GM12864 (cell line): Measurements from ENCODE around the gene SLAMF8.

Source experiments
- DNase-seq: peaks from one replicate; pipeline ENCODE4 v3.0.0-alpha.2; 2011; ENCODE audit warnings: low read depth
- H3K4me3 ChIP-seq: 2 replicates; pipeline ENCODE4 v1.5.1; 2011; ENCODE audit warnings: mild to moderate bottlenecking, low read depth, low read length, control low read depth
- TF ChIP-seq, protein P1 (sequence below): IDR thresholded peaks from 2 replicates; pipeline ENCODE4 v1.5.1; 2011; ENCODE audit warnings: low read depth, mild to moderate bottlenecking, moderate library complexity, low read length, control low read depth, inconsistent platforms; ENCODE audit errors: missing control alignments

SLAMF8 gene

DNA sequence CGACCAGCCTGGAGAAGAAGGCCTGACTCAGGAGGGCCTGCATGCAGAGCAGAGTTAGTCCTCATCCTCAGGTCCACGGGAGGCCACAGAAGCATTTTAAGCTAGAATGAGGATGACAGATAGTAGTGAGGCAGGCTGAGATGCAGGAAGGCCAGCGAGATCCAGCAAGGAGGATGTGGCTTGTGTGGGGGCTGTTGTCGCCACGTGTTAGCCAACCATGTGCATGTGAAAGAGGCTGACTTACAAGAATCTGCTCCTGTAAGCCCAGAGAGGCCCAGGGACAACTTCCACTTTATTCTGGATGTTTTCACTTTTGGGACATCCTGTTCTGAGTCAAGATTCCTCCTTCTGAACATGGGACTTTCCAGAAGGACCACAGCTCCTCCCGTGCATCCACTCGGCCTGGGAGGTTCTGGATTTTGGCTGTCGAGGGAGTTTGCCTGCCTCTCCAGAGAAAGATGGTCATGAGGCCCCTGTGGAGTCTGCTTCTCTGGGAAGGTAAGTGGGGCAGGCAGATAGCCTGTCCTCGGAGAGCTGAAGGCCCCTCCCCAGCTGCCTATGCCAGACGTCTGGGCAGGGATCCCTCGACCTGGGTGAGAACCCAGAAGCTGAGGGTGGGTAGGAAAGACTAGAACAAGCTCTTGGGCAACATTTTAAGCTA is at the start of gene SLAMF8:
TSS of gene SLAMF8 (plus strand) at position 433 of the 661 bp plus-strand sequence. CDS start at position 459, 26 bp downstream.
- TF ChIP-seq, protein P1, sequence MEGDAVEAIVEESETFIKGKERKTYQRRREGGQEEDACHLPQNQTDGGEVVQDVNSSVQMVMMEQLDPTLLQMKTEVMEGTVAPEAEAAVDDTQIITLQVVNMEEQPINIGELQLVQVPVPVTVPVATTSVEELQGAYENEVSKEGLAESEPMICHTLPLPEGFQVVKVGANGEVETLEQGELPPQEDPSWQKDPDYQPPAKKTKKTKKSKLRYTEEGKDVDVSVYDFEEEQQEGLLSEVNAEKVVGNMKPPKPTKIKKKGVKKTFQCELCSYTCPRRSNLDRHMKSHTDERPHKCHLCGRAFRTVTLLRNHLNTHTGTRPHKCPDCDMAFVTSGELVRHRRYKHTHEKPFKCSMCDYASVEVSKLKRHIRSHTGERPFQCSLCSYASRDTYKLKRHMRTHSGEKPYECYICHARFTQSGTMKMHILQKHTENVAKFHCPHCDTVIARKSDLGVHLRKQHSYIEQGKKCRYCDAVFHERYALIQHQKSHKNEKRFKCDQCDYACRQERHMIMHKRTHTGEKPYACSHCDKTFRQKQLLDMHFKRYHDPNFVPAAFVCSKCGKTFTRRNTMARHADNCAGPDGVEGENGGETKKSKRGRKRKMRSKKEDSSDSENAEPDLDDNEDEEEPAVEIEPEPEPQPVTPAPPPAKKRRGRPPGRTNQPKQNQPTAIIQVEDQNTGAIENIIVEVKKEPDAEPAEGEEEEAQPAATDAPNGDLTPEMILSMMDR: no peak
- DNase-seq: no peak
- H3K4me3 ChIP-seq: no peak within 1 kb of the TSS

DNA sequence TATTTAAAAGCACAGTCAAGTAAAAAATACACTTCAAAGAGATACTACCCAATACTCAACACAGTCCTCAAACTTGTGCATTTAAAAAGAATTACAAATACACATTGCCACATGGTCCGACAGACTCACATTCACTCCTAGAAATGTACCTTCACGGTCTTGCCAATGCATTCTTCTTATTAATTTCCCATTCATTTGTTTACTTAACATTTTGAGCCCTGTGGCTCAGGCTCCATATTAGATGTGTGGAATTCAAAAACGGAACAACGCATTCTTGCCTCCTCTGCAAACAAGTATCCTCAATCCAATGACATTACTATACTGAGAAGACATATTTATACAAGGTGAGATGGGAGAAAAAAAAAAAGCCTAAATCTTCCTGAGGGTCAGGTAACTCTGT is 48.4 kb upstream of the SLAMF8 start:
- DNase-seq: no peak
- TF ChIP-seq, protein P1: no peak
- no peak overlapping the region for H3K4me3 ChIP-seq

DNA sequence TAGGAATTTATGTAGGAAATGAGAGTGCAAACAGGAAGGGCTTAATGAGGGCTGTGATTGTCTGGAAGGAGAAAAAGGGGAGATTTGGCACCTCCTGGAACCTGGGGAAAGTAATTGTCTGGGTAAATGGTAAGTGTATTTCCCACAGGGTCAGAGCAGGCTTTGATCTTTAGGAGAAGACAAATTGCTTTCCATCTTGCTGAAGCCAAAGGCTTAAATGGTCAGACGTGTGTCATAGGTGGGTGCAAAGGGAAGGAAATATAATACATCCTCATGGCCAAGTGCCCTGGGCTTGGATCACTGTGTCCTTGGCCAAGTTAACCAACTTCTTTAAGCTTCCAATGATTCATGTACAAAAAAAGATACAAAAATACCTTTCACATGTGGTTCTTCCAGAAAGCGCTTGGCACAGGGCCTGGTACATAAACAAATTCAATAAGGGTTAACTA is 47.2 kb upstream of the SLAMF8 start:
- no peak overlapping the region for H3K4me3 ChIP-seq
- DNase-seq: no peak
- TF ChIP-seq, protein P1: no peak

DNA sequence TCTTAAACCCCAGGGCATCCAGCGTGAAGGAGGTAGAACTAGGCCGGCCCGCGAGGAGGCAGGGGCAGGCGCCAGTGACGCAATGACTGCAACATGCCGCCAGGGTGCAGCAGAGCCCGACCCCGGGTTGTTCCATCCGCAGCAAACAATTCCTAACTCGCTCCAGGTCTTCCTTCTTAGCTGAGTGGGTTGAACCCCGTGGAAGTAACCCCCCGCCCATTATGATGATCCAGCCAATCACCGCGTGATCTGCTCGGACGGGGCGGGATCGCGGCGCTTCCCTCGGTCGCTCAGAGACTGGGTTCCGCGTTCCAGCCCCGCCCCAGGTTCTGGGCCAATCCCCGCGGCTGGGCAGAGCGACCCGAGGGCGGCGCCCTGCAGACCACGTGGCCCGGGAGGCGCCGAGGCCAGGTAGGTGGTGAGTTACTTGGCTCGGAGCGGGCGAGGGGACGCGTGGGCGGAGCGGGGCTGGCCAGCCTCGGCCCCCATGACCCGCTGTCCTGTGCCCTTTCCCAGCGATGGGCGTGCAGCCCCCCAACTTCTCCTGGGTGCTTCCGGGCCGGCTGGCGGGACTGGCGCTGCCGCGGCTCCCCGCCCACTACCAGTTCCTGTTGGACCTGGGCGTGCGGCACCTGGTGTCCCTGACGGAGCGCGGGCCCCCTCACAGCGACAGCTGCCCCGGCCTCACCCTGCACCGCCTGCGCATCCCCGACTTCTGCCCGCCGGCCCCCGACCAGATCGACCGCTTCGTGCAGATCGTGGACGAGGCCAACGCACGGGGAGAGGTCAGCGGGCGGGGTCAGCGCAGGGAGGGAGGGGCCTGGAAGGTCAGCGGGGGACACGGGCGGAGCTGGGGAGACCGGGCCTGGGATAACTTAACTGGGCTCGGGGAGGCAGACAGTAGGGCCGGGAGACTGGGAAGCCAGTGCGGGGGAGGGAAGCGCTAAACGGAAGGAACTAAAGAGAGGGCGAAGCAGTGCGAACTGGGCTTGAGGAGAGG is 45.8 kb upstream of the SLAMF8 start, which contains the start of gene DUSP23:
TSS of gene DUSP23 (plus strand) at position 380 of the 1,000 bp plus-strand sequence. CDS start at position 519, 139 bp downstream.
- peak within 1 kb of the TSS; percentile 50 for H3K4me3 ChIP-seq
- peak; percentile 50 for DNase-seq
- TF ChIP-seq, protein P1: peak; percentile 85

DNA sequence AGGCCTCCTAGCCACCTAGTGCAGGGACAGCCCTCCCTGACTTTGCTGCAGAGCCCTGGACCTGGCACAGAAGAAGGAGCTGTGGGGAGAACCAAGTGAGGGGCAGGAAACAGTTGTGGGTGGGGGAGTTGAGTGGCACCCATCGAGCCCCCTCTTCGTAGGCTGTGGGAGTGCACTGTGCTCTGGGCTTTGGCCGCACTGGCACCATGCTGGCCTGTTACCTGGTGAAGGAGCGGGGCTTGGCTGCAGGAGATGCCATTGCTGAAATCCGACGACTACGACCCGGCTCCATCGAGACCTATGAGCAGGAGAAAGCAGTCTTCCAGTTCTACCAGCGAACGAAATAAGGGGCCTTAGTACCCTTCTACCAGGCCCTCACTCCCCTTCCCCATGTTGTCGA is 44.7 kb upstream of the SLAMF8 start:
- H3K4me3 ChIP-seq: no peak overlapping the region
- TF ChIP-seq, protein P1: no peak
- DNase-seq: no peak

DNA sequence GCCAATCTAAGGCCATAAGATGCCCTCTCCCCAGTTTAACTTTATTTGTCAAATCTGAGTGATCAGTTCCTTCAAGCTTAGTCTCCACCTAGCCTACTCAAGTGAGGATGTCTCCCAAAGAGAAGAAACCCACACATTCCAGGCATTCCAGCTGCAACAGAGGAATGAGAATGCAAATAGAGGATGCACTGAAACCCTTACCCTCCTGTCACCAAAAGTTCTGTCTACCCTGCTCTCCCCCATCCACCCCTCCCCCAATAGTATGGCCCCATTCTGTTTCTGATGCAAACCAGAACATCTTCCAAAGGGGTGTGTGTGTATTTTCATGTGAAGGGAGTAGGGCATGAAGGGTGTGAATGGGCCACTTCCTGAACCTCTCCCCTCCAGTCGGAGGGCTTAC is 42.9 kb upstream of the SLAMF8 start:
- DNase-seq: no peak
- TF ChIP-seq, protein P1: no peak
- H3K4me3 ChIP-seq: no peak overlapping the region
